GM12878 (cell line): ENCODE measurements around the gene SMC5. TPM values are rescaled to one million over a fixed set of nuclear protein-coding genes. Genes with fewer than 3 reads are reported as not detected.

Source experiments
- ATAC-seq: fragments of 200-7000 bp; cut with Tn5 transposase; 3 replicates; pipeline ENCODE4 v1.9.1; 2020; ENCODE audit warnings: mild to moderate bottlenecking, moderate library complexity
- BruUV-seq: library from RNA; stranded (reverse); fragments of 400-500 nt; replicated peaks from 2 replicates; lab custom pipeline; 2021; lab: Mats Ljungman, UMichigan
- CTCF ChIA-PET: fragments of 300-600 bp; sonication (Branson Sonifier 250); formaldehyde crosslinking; extraction: SDS; loops from one replicate; lab custom pipeline; 2021; ENCODE audit warnings: inconsistent platforms; lab: Yijun Ruan, JAX
- POLR2A ChIA-PET: fragments of 350-600 bp; formaldehyde crosslinking; extraction: SDS; loops from one replicate; lab custom pipeline; 2021; ENCODE audit warnings: inconsistent platforms; lab: Charles Lee
- RAD21 ChIA-PET: fragments of 300-600 bp; sonication (Branson Sonifier 250); formaldehyde crosslinking; loops from one replicate; lab custom pipeline; 2023; ENCODE audit warnings: antibody characterized with exemption; ENCODE audit not compliant: unreplicated experiment; lab: Charles Lee
- SMC1A ChIA-PET: fragments of 300-600 bp; sonication (Branson Sonifier 250); formaldehyde crosslinking; loops from one replicate; lab custom pipeline; 2023; ENCODE audit not compliant: unreplicated experiment, uncharacterized antibody; lab: Charles Lee
- DNase-seq: peaks from one replicate; pipeline ENCODE4 v3.0.0-alpha.2; 2011; ENCODE audit warnings: low read depth, low spot score
- FAIRE-seq: peaks from 3 replicates; lab custom pipeline; 2011; peaks lifted over from hg19 to GRCh38; lab: Jason Lieb, UNC
- H2AFZ ChIP-seq: 2 replicates; pipeline ENCODE4 v1.6.0; 2011; ENCODE audit warnings: low read depth, low read length, control low read depth; ENCODE audit not compliant: control insufficient read depth
- H3K27ac ChIP-seq: 2 replicates; pipeline ENCODE4 v1.5.1; 2011; ENCODE audit warnings: control low read depth; ENCODE audit not compliant: control insufficient read depth, insufficient read depth
- H3K27me3 ChIP-seq, 2 experiments: replicated peaks in 1 of 2; 2 replicates each; pipeline versions ENCODE4 v1.6.0 to v1.6.1; 2011; ENCODE audit warnings: low read length in 1 of 2; ENCODE audit not compliant: control insufficient read depth in 2 of 2, insufficient read depth in 2 of 2
- H3K36me3 ChIP-seq, 2 experiments: 2 replicates each; pipeline ENCODE4 v1.5.1; 2011; ENCODE audit warnings: low read length in 1 of 2; ENCODE audit not compliant: control insufficient read depth in 2 of 2, insufficient read depth in 2 of 2
- H3K4me1 ChIP-seq: 2 replicates; pipeline ENCODE4 v1.6.1; 2011; ENCODE audit warnings: mild to moderate bottlenecking, low read length, moderate library complexity, mixed read lengths; ENCODE audit not compliant: control insufficient read depth, insufficient read depth
- H3K4me2 ChIP-seq: 2 replicates; pipeline ENCODE4 v1.6.0; 2011; ENCODE audit warnings: control low read depth; ENCODE audit not compliant: control insufficient read depth, insufficient read depth
- H3K4me3 ChIP-seq: fragments of 200-600 bp; sonication (generic); 2 replicates; pipeline ENCODE4 v1.5.1; 2016
- H3K79me2 ChIP-seq: 2 replicates; pipeline ENCODE4 v1.6.0; 2011; ENCODE audit warnings: low read length; ENCODE audit not compliant: control insufficient read depth, insufficient read depth
- H3K9ac ChIP-seq: 2 replicates; pipeline ENCODE4 v1.8.0; 2011; ENCODE audit warnings: low read length, control low read depth, mixed read lengths; ENCODE audit not compliant: control insufficient read depth, insufficient read depth
- H3K9me3 ChIP-seq: replicated peaks from 3 replicates; pipeline ENCODE4 v1.5.1; 2011; ENCODE audit warnings: mild to moderate bottlenecking, low read length; ENCODE audit not compliant: control insufficient read depth, insufficient read depth
- H4K20me1 ChIP-seq: 2 replicates; pipeline ENCODE4 v1.6.0; 2011; ENCODE audit not compliant: control insufficient read depth, insufficient read depth
- CBX5 ChIP-seq: sonication (generic); IDR thresholded peaks from 2 replicates; pipeline ENCODE4 v1.6.1; 2016; ENCODE audit warnings: low read depth, moderate library complexity, mild to moderate bottlenecking, inconsistent platforms
- CTCF ChIP-seq, 3 experiments: IDR thresholded peaks in 2 of 3; conservative IDR thresholded peaks in 1 of 3; 2 replicates each; pipeline ENCODE4 v1.5.1; 2011; ENCODE audit warnings: low read depth in 3 of 3, low read length in 3 of 3, mild to moderate bottlenecking in 3 of 3, control low read depth in 2 of 3, moderate library complexity in 2 of 3, inconsistent platforms in 1 of 3, mixed read lengths in 1 of 3; ENCODE audit not compliant: control insufficient read depth in 2 of 3, insufficient read depth in 1 of 3; ENCODE audit errors: extremely low read depth in 1 of 3
- HDGF ChIP-seq: fragments of 450-650 bp; IDR thresholded peaks from 2 replicates; pipeline ENCODE4 v1.6.1; 2016; ENCODE audit warnings: antibody characterized with exemption
- MEF2A ChIP-seq: IDR thresholded peaks from 2 replicates; pipeline ENCODE4 v1.6.1; 2011; ENCODE audit warnings: low read depth, mild to moderate bottlenecking, low read length, moderate library complexity; ENCODE audit not compliant: insufficient read depth
- MYC ChIP-seq: IDR thresholded peaks from 2 replicates; pipeline ENCODE4 v1.6.1; 2011; ENCODE audit warnings: mild to moderate bottlenecking, low read length, moderate library complexity, inconsistent platforms; ENCODE audit not compliant: insufficient read depth, insufficient replicate concordance, insufficient read length, severe bottlenecking
- POLR2AphosphoS2 ChIP-seq: IDR thresholded peaks from 2 replicates; pipeline ENCODE4 v1.6.1; 2011; ENCODE audit warnings: low read depth, mild to moderate bottlenecking, low read length, improper control_type of control experiment, moderate library complexity
- RAD21 ChIP-seq: IDR thresholded peaks from 2 replicates; pipeline ENCODE4 v1.6.1; 2011; ENCODE audit warnings: mild to moderate bottlenecking, low read depth, low read length, moderate library complexity; ENCODE audit not compliant: insufficient read depth
- SMC3 ChIP-seq: IDR thresholded peaks from 2 replicates; pipeline ENCODE4 v1.6.1; 2011; ENCODE audit warnings: low read length, improper control_type of control experiment, borderline replicate concordance
- STAT1 ChIP-seq: fragments of 450-650 bp; conservative IDR thresholded peaks from 2 replicates; pipeline ENCODE4 v1.6.1; 2014; ENCODE audit warnings: antibody characterized with exemption, mild to moderate bottlenecking
- TAF1 ChIP-seq: IDR thresholded peaks from 2 replicates; pipeline ENCODE4 v1.6.1; 2011; ENCODE audit warnings: mild to moderate bottlenecking, low read depth, low read length, borderline replicate concordance
- WRNIP1 ChIP-seq: IDR thresholded peaks from 2 replicates; pipeline ENCODE4 v1.6.1; 2011; ENCODE audit warnings: low read depth, low read length, improper control_type of control experiment, borderline replicate concordance
- WGBS: methylation state at CpG from one replicate; pipeline ENCODE4 v1.1.6; 2016; ENCODE audit warnings: low lambda C conversion rate; ENCODE audit not compliant: insufficient replicate concordance, insufficient coverage; ENCODE audit errors: missing lambda C conversion rate; 5-methylcytosine and 5-hydroxymethylcytosine counted together
- in situ Hi-C: fragments of 300-500 bp; cut with MboI; formaldehyde crosslinking; loops from 9 replicates; pipeline ENCODE4 v1.14.3; 2018; ENCODE audit warnings: mixed read lengths
- intact Hi-C: fragments of 100-400 bp; cut with micrococcal nuclease; formaldehyde crosslinking; loops from one replicate; pipeline ENCODE4 v1.14.2; 2022; ENCODE audit not compliant: unreplicated experiment
- polyA plus RNA-seq, 11 experiments: library from polyadenylated mRNA; depleted of rRNA in 4 of 11; unstranded in 6 of 11; stranded (reverse) in 5 of 11; fragments of >200 nt; fragmentation: Nextera tagmentation in 4 of 11; fragmentation: Illumina TruSeq in 1 of 11; extraction: Ambion mirVana in 4 of 11; extraction: Trizol in 1 of 11; gene quantifications; 1 replicate in 1 of 11; 2 replicates in 10 of 11; pipeline versions ENCODE4 v1.2.1 to v1.2.3, GENCODE V29; 2011 to 2016; ENCODE audit warnings: inconsistent platforms in 2 of 11, missing spikeins in 2 of 11, low read depth in 1 of 11
- total RNA-seq, 4 experiments: library from RNA; depleted of rRNA in 3 of 4; stranded (reverse); fragments of >200 nt in 3 of 4; fragmentation: Illumina TruSeq in 1 of 4; extraction: Trizol in 1 of 4; gene quantifications; 2 replicates each; pipeline versions ENCODE4 v1.2.1 to v1.2.3, GENCODE V29; 2013 to 2021
- TF ChIP-seq, protein P1 (sequence below): IDR thresholded peaks from 2 replicates; pipeline ENCODE4 v1.6.1; 2011; ENCODE audit warnings: low read depth, low read length, improper control_type of control experiment, borderline replicate concordance

Gene SMC5
- total and polyA plus RNA-seq, 10 of the 15 experiments (the other 5 are each of a cell fraction or from before 2014, with no cell fraction given) = 6.5 to 47.1 (median 22.9) TPM

DNA sequence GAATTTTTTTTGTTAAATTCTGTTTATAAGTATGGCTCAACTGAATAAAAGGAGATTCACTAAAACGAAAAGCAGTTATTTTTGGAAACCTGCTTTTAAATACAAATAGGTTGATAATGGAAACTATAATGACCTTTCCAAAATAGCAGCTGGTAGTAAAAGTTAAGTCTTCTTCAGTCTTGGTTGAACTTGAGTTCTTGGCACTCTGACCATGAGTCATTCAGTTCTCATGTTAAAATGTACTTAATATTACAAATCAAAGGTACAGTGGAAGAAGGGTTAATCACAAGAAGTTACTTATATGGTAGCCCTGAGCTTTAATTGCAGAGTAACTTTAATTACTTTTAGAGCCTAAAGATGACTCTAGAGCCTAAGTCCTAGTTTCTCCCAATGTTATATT, 93.6 kb downstream of the SMC5 start:
- ChIA-PET SMC1A (interaction anchor here (0.6 to 1.3 kb wide), 4 partner anchors 37 to 250 kb away, joined by 3 to 11 read pairs (median 3); no protein-coding TSS in a partner anchor), CTCF (interaction anchor here (1.0 to 1.9 kb wide), 6 partner anchors 12 to 250 kb away, joined by 3 to 10 read pairs (median 4); no protein-coding TSS in a partner anchor), POLR2A (no interaction called here)
- Histone ChIP-seq H3K79me2 (no peaks in the 10 kb centered on the region), H3K9ac (no peak overlapping the region), H3K4me2 (no peak overlapping the region), H3K4me1 (no peaks in the 10 kb centered on the region), H2AFZ (no peak overlapping the region), H3K27ac (no peak overlapping the region)
- DNase-seq = no peak
- TF ChIP-seq STAT1 = no peak
- TF ChIP-seq, all 136 proteins: peak for 0
- intact Hi-C loops = no loop called here
- no TSS peak for BruUV-seq
- no peaks in the 10 kb centered on the region for H4K20me1 ChIP-seq
- H3K36me3 ChIP-seq = peaks cover 0 to 14% of the 10 kb centered on the region in 2 experiments; a peak in 1 of 4 replicates
- ATAC-seq (no peak), FAIRE-seq (no peak)
- RAD21 ChIA-PET = interaction anchor here (1.1 to 2.4 kb wide), 3 partner anchors 12 to 250 kb away, joined by 3 to 8 read pairs (median 6); no protein-coding TSS in a partner anchor
- no peaks in the 10 kb centered on the region for H3K27me3 ChIP-seq
- WGBS = 47% methylated on average over 1 of the region's 1 CpG
- H3K4me3 ChIP-seq = no peak overlapping the region
- in situ Hi-C loops = loop anchor here (5.0 kb wide), 1 partner anchor 45 kb away; no protein-coding TSS in a partner anchor
- no peaks in the 10 kb centered on the region for H3K9me3 ChIP-seq

DNA sequence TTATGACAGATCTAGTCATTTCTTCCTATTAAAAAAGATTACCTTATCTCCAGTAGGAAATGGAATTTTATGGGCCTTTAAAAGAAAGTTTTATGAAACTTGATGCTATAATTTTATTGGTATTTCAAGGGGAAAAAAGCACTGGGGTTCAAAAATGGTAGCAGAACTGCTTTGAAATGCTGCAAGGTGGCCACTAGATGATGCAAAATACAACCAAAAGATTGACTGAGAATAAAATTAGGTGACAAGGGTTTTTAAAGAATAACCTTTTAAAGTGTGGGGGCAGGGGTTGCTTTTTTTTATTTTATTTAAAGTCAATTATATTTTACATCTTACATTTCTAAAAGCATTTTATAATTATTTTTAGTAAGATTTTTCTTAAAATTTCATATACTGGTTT, 94.0 kb downstream of the SMC5 start:
- Histone ChIP-seq H3K36me3 (peaks cover 0 to 14% of the 10 kb centered on the region in 2 experiments; a peak in 1 of 4 replicates), H4K20me1 (no peaks in the 10 kb centered on the region), H3K9ac (no peak overlapping the region), H3K27ac (no peak overlapping the region), H3K9me3 (no peaks in the 10 kb centered on the region), H3K4me2 (no peak overlapping the region), H2AFZ (no peak overlapping the region), H3K4me1 (no peaks in the 10 kb centered on the region), H3K79me2 (no peaks in the 10 kb centered on the region), H3K4me3 (no peak overlapping the region), H3K27me3 (no peaks in the 10 kb centered on the region)
- POLR2A ChIA-PET = no interaction called here
- DNase-seq (no peak), ATAC-seq (no peak), FAIRE-seq (no peak)
- intact Hi-C loops (no loop called here), in situ Hi-C loops (loop anchor here (5.0 kb wide), 1 partner anchor 44 kb away; no protein-coding TSS in a partner anchor)
- TF ChIP-seq MEF2A (no peak), RAD21 (peak; percentile 59), WRNIP1 (no peak), MYC (no peak), HDGF (no peak), CTCF (IDR thresholded peaks at IDR 0.05 in 2 of 3, conservative IDR thresholded peaks at IDR 0.05 in 1 of 3; ENCODE audit: control insufficient read depth in 2 of 3, extremely low read depth in 1 of 3, insufficient read depth in 1 of 3, low read depth in 3 of 3, low read length in 3 of 3) (peak; percentile 43 to 47 (median 45); a peak in 5 of 6 replicates), POLR2AphosphoS2 (no peak), SMC3 (peak; percentile 32; the same call in 1 of the 2 replicates), TAF1 (no peak), CBX5 (no peak)
- TF ChIP-seq, protein P1, sequence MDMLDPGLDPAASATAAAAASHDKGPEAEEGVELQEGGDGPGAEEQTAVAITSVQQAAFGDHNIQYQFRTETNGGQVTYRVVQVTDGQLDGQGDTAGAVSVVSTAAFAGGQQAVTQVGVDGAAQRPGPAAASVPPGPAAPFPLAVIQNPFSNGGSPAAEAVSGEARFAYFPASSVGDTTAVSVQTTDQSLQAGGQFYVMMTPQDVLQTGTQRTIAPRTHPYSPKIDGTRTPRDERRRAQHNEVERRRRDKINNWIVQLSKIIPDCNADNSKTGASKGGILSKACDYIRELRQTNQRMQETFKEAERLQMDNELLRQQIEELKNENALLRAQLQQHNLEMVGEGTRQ = no peak
- SMC1A ChIA-PET = interaction anchor here (0.6 to 1.3 kb wide), 3 partner anchors 36 to 250 kb away, joined by 3 to 11 read pairs (median 3); no protein-coding TSS in a partner anchor
- BruUV-seq = no TSS peak
- RAD21 ChIA-PET = interaction anchor here (1.5 to 2.4 kb wide), 2 partner anchors 13 to 250 kb away, joined by 6 to 8 read pairs; no protein-coding TSS in a partner anchor
- CTCF ChIA-PET = interaction anchor here (1.1 to 1.9 kb wide), 5 partner anchors 12 to 250 kb away, joined by 4 to 10 read pairs (median 5); no protein-coding TSS in a partner anchor
